Activated CD4-positive, alpha-beta T cell treated with anti-CD3 and anti-CD28 coated beads for 4 hours (primary cell): ENCODE data around the gene HERPUD1.
"Not testable (repeated sequence)": the region's sequence is repeated elsewhere in the genome, so short reads cannot be mapped to it uniquely, and the experiment has no call there.

Experiments
- DNase-seq, 2 donors: peaks; one replicate each; pipeline ENCODE4 v3.0.0-alpha.2; 2020

Gene HERPUD1

GRCh38 chr16:56931892-56932720 lies at the start of gene HERPUD1:
Gene HERPUD1 (plus strand): TSS chr16:56932142. CDS start chr16:56932245, 103 bp downstream.
- DNase-seq: peak; percentile 98 to 99

GRCh38 chr16:56883586-56883985 lies 48.4 kb upstream of the HERPUD1 start:
- DNase-seq: no peak

GRCh38 chr16:56884026-56884582 lies 47.8 kb upstream of the HERPUD1 start:
- DNase-seq: no peak

- DNase-seq: not testable (repeated sequence)
These were observed 47.0 kb upstream of the HERPUD1 start for GRCh38 chr16:56884929-56885328.

GRCh38 chr16:56885446-56886162 lies 46.3 kb upstream of the HERPUD1 start:
- DNase-seq: no peak

GRCh38 chr16:56886296-56886695 lies 45.6 kb upstream of the HERPUD1 start:
- no peak for DNase-seq

- no peak for DNase-seq
These were observed 45.1 kb upstream of the HERPUD1 start for GRCh38 chr16:56886826-56887225.

- DNase-seq: no peak
These were observed 43.1 kb upstream of the HERPUD1 start for GRCh38 chr16:56888806-56889205.

GRCh38 chr16:56889206-56889605 lies 42.7 kb upstream of the HERPUD1 start:
- DNase-seq: no peak

- no peak for DNase-seq
These were observed 40.3 kb upstream of the HERPUD1 start for GRCh38 chr16:56891685-56892084.

GRCh38 chr16:56892705-56893104 lies 39.2 kb upstream of the HERPUD1 start:
- DNase-seq: no peak

- no peak for DNase-seq
These were observed 37.5 kb upstream of the HERPUD1 start for GRCh38 chr16:56894331-56894917.

GRCh38 chr16:56895813-56896212 lies 36.1 kb upstream of the HERPUD1 start:
- DNase-seq: no peak

GRCh38 chr16:56896244-56896643 lies 35.7 kb upstream of the HERPUD1 start:
- no peak for DNase-seq

- no peak for DNase-seq
These were observed 34.7 kb upstream of the HERPUD1 start for GRCh38 chr16:56897026-56897799.

GRCh38 chr16:56898847-56899246 lies 33.1 kb upstream of the HERPUD1 start:
- DNase-seq: no peak

GRCh38 chr16:56903866-56904265 lies 28.1 kb upstream of the HERPUD1 start:
- DNase-seq: no peak

- no peak for DNase-seq
These were observed 24.5 kb upstream of the HERPUD1 start for GRCh38 chr16:56907401-56907800.

GRCh38 chr16:56909527-56909979 lies 22.4 kb upstream of the HERPUD1 start:
- DNase-seq: no peak

- no peak for DNase-seq
These were observed 21.8 kb upstream of the HERPUD1 start for GRCh38 chr16:56910112-56910511.

GRCh38 chr16:56910654-56911539 lies 21.0 kb upstream of the HERPUD1 start:
- DNase-seq: no peak
